Progenitor cell of endocrine pancreas (in vitro differentiated cells): ENCODE measurements around the gene CSAD. TPM values are rescaled to one million over a fixed set of nuclear protein-coding genes. Genes with fewer than 3 reads are reported as not detected.

Experiments used
- DNase-seq: peaks from one replicate; pipeline ENCODE4 v3.0.0; 2021; ENCODE audit warnings: low spot score; ENCODE audit not compliant: unreplicated experiment
- H3K27ac Mint-ChIP-seq: 2 replicates; pipeline ENCODE4 v1.8.0; 2021; ENCODE audit warnings: mild to moderate bottlenecking, moderate library complexity, mixed read lengths
- H3K27me3 Mint-ChIP-seq: 2 replicates; pipeline ENCODE4 v1.8.0; 2021; ENCODE audit warnings: mixed read lengths
- H3K36me3 Mint-ChIP-seq: 2 replicates; pipeline ENCODE4 v1.8.0; 2022; ENCODE audit warnings: mixed read lengths; ENCODE audit not compliant: insufficient read depth
- H3K4me1 Mint-ChIP-seq: 2 replicates; pipeline ENCODE4 v1.8.0; 2021; ENCODE audit warnings: low read depth, mixed read lengths
- H3K4me3 Mint-ChIP-seq: 2 replicates; pipeline ENCODE4 v1.8.0; 2021; ENCODE audit warnings: low read depth, mild to moderate bottlenecking, moderate library complexity, mixed read lengths
- H3K9me3 Mint-ChIP-seq: 2 replicates; pipeline ENCODE4 v1.8.0; 2021; ENCODE audit warnings: low read depth, mixed read lengths
- CTCF ChIP-seq: fragments of 200-600 bp; sonication (generic); IDR thresholded peaks from one replicate; pipeline ENCODE4 v1.5.0; 2021; ENCODE audit warnings: antibody characterized with exemption, mild to moderate bottlenecking; ENCODE audit not compliant: unreplicated experiment
- total RNA-seq: library from RNA; stranded (reverse); gene quantifications from 2 replicates; pipeline ENCODE4 v1.2.1, GENCODE V29; 2021

Gene CSAD
- total RNA-seq, 1 donor from 2014 or later, result 58.6 TPM

DNA sequence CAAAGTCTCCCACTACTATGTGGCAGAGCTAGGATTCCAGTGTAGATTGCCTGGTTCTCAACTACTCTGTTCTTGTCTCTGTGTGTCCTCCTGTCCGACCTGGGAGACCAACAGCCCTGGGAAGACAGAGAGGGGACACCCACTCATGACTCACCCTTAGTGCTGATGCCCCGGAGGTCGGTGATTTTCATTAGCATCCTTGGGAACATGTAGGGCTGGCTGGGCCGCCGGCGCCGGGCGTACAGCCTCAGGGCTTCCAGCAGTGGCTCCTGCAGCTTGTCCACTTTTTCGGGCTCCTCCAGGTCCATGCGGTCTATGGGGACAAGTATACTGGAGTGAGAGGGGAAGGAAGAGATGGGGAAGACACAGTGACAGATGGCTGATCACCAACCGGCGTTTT is 32.2 kb upstream of the CSAD start:
- H3K4me1 Mint-ChIP-seq, result peaks cover 15% of the 10 kb centered on the region
- no peak overlapping the region for H3K4me3 Mint-ChIP-seq
- H3K27me3 Mint-ChIP-seq, result peaks cover 12% of the 10 kb centered on the region
- H3K27ac Mint-ChIP-seq, result no peak overlapping the region
- TF ChIP-seq CTCF, result no peak
- no peak for DNase-seq
- H3K36me3 Mint-ChIP-seq, result no peaks in the 10 kb centered on the region
- H3K9me3 Mint-ChIP-seq, result no peaks in the 10 kb centered on the region

GRCh38 chr12:53211476-53212381 is 31.0 kb upstream of the CSAD start:
- no peak overlapping the region for H3K27ac Mint-ChIP-seq
- no peak overlapping the region for H3K4me3 Mint-ChIP-seq
- peaks cover 7% of the 10 kb centered on the region for H3K27me3 Mint-ChIP-seq
- H3K36me3 Mint-ChIP-seq, result no peaks in the 10 kb centered on the region
- peaks cover 11% of the 10 kb centered on the region for H3K4me1 Mint-ChIP-seq
- H3K9me3 Mint-ChIP-seq, result no peaks in the 10 kb centered on the region
- DNase-seq, result no peak
- TF ChIP-seq CTCF, result peak; percentile 53

DNA sequence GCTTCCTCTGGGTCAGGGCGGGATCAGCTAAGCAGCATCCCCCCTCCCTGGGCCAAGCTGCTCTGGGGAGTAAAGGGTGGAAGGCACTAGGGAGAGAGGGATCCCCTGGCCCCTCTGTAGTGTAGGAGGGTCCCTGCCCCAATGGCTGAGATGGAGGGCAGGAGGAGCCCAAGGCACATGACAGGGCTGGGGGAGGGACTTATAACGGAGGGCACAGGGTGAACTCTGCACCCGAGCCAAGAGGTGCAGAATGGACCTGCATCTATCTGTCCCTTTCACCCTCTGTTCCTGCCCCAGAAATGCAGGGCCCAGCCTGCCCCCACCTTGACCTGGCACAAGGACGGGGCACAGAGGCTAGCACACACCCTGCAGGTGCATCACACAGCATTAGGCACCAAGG is 30.1 kb upstream of the CSAD start:
- DNase-seq, result no peak
- no peaks in the 10 kb centered on the region for H3K9me3 Mint-ChIP-seq
- no peak overlapping the region for H3K27ac Mint-ChIP-seq
- H3K36me3 Mint-ChIP-seq, result no peaks in the 10 kb centered on the region
- TF ChIP-seq CTCF, result no peak
- peaks cover 2% of the 10 kb centered on the region for H3K4me1 Mint-ChIP-seq
- peaks cover 13% of the 10 kb centered on the region for H3K27me3 Mint-ChIP-seq
- H3K4me3 Mint-ChIP-seq, result no peak overlapping the region

DNA sequence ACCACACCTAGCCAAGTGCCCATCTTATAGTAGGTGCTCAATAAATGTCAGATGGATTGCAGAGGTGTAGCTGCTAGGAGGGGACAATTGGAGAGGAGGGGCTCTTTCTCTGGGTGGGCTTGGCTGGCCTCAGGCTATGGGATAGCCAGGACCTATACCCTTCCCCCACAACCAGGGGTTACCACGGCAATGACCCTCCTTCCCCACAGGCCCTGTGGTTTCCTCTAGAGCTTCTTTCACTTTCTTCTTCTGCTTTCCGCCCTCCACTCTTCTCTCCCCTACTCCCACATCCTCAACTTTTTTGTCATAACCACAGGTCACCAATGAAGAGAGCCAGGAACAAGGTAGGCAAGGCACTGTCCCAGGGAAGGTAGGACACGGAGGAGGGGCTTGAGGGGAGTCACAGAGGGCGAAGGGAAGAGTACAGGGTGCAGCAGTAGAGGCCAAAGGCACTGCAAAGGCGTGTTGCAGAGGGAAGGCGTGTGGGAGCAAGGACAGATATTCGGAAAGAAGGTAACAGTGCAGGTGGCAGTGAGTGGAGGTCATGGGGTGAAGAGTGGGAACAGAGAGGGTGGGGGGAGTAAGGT is 28.2 kb upstream of the CSAD start:
- no peak for TF ChIP-seq CTCF
- Mint-ChIP-seq H3K9me3 (no peaks in the 10 kb centered on the region), H3K4me3 (no peak overlapping the region), H3K36me3 (no peaks in the 10 kb centered on the region), H3K27ac (no peak overlapping the region), H3K4me1 (peaks cover 1% of the 10 kb centered on the region), H3K27me3 (peaks cover 14% of the 10 kb centered on the region)
- DNase-seq, result no peak

DNA sequence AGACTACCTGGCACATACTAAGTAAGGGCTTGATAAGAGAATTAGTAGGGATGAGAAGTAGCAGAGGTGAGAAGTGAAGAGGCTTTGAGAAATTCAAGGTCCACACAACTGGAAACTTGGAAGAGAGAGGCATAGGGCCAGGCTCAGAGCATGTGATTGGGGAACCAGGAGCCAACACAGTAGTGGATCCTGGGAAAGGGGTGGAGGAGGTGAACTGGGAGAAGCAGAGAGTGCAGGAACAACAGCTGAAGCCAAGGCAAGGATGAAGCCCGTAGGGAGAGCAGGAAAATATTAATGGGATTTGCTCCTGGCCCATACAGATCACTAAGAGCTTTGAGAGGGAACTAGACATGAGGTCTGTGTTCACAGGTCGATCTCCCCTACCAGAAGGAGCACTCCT is 27.7 kb upstream of the CSAD start:
- peak overlapping the region; percentile 26 for H3K27ac Mint-ChIP-seq
- H3K4me3 Mint-ChIP-seq, result no peak overlapping the region
- H3K4me1 Mint-ChIP-seq, result peaks cover 1% of the 10 kb centered on the region
- no peaks in the 10 kb centered on the region for H3K36me3 Mint-ChIP-seq
- DNase-seq, result no peak
- TF ChIP-seq CTCF, result no peak
- peaks cover 14% of the 10 kb centered on the region for H3K27me3 Mint-ChIP-seq
- no peaks in the 10 kb centered on the region for H3K9me3 Mint-ChIP-seq
